Measurements from ENCODE around the gene C1orf56.

C1orf56 gene, protein sequence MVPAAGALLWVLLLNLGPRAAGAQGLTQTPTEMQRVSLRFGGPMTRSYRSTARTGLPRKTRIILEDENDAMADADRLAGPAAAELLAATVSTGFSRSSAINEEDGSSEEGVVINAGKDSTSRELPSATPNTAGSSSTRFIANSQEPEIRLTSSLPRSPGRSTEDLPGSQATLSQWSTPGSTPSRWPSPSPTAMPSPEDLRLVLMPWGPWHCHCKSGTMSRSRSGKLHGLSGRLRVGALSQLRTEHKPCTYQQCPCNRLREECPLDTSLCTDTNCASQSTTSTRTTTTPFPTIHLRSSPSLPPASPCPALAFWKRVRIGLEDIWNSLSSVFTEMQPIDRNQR

DNA sequence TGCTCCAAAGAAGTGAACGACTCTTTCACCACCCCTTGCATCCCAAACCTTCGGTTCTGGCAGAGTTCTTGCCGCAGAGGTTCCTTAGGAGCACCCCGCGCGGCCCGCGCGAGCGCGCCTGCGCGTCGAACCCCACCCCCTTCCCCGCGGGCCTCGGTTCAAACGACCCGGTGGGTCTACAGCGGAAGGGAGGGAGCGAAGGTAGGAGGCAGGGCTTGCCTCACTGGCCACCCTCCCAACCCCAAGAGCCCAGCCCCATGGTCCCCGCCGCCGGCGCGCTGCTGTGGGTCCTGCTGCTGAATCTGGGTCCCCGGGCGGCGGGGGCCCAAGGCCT lies at the start of gene C1orf56:
Gene C1orf56 (plus strand): TSS at position 161 of the 334 bp plus-strand sequence. CDS start 97 bp downstream, at position 258.
- Mint-ChIP-seq H3K36me3 (ENCODE audit: low read depth) (peaks cover 26% of the 10 kb centered on the region), H3K27ac (peak within 1 kb of the TSS; percentile 56), H3K27me3 (ENCODE audit: low read depth) (no peaks in the 10 kb centered on the region), H3K4me1 (ENCODE audit: low read depth) (peaks cover 33% of the 10 kb centered on the region), H3K9me3 (no peaks in the 10 kb centered on the region), H3K4me3 (peak within 1 kb of the TSS; percentile 87)
- peak; percentile 50 for DNase-seq (ENCODE audit: low spot score)

- H3K4me3 Mint-ChIP-seq: no peak overlapping the region
- no peak overlapping the region for H3K27ac Mint-ChIP-seq
- peaks cover 25% of the 10 kb centered on the region for H3K36me3 Mint-ChIP-seq (ENCODE audit: low read depth)
- no peak for DNase-seq (ENCODE audit: low spot score)
- no peaks in the 10 kb centered on the region for H3K27me3 Mint-ChIP-seq (ENCODE audit: low read depth)
- peaks cover 25% of the 10 kb centered on the region for H3K4me1 Mint-ChIP-seq (ENCODE audit: low read depth)
- no peaks in the 10 kb centered on the region for H3K9me3 Mint-ChIP-seq
Measured at GRCh38 chr1:150997949-150998348, 49.6 kb upstream of the C1orf56 start.

GRCh38 chr1:150999051-150999674 lies 48.4 kb upstream of the C1orf56 start:
- DNase-seq (ENCODE audit: low spot score): no peak
- Mint-ChIP-seq H3K4me3 (no peak overlapping the region), H3K9me3 (no peaks in the 10 kb centered on the region), H3K27me3 (ENCODE audit: low read depth) (no peaks in the 10 kb centered on the region), H3K36me3 (ENCODE audit: low read depth) (peaks cover 26% of the 10 kb centered on the region), H3K4me1 (ENCODE audit: low read depth) (peaks cover 32% of the 10 kb centered on the region), H3K27ac (no peak overlapping the region)

DNA sequence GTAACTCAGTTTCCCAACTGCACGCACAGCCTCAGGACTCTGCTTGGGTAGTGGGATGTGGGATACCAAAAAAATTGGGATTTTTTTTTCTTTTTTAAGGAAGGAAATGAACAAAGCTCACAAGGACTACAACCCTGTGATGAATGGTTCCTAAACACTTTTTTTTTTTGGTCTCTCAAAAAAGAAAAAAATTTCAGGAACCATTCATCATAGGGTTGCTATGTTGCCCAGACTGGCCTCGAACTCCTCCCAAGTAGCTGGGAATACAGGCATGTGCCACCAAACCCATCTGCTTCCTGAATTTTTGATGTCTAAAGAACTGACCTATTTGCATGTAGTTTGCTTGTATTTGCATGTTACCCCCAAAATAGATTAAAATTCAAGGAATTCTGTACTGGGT lies 47.6 kb upstream of the C1orf56 start:
- H3K9me3 Mint-ChIP-seq: no peaks in the 10 kb centered on the region
- H3K4me3 Mint-ChIP-seq: no peak overlapping the region
- H3K27me3 Mint-ChIP-seq (ENCODE audit: low read depth): no peaks in the 10 kb centered on the region
- H3K36me3 Mint-ChIP-seq (ENCODE audit: low read depth): peaks cover 26% of the 10 kb centered on the region
- peaks cover 38% of the 10 kb centered on the region for H3K4me1 Mint-ChIP-seq (ENCODE audit: low read depth)
- DNase-seq (ENCODE audit: low spot score): no peak
- H3K27ac Mint-ChIP-seq: no peak overlapping the region

DNA sequence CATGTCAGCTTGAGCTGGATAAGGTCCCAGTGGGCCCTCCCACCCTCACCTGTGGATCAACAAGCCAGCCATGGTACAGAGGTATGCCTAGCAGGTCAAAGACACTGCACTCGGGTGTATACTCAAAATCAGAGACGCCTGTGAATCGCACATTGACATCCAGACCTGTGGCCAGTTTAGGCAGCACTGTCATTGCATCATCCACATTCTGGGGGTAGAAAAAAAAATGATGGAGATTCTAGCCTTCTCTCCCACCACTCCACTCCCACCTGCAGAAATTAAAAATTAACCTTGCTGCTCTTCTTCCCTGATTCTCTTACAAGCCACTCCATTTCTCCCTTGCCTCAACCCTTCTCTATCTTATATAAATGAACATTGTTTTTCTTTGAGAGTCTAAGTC lies 47.1 kb upstream of the C1orf56 start:
- Mint-ChIP-seq H3K27me3 (ENCODE audit: low read depth) (no peaks in the 10 kb centered on the region), H3K36me3 (ENCODE audit: low read depth) (peaks cover 26% of the 10 kb centered on the region), H3K27ac (no peak overlapping the region), H3K9me3 (no peaks in the 10 kb centered on the region), H3K4me3 (no peak overlapping the region), H3K4me1 (ENCODE audit: low read depth) (peaks cover 40% of the 10 kb centered on the region)
- DNase-seq (ENCODE audit: low spot score): no peak

DNA sequence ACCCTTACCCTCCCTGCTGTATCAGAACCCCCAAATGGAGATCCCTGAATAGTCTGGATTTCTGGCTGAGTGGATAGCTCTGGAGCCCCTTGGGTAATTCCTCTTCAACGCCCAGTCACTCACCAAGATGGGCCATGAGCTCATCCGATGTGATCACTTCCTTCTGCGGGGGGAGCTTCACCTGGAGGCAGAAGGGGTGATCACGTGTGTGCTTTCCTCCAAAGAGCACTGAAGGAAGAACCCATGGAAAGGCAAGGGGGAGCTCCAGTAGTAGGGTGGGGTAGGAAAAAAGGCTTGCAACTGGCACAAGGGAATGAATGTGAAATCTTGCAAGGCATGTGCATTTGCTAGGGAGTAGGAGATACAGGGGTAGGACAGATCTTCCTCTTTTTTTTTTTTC lies 45.9 kb upstream of the C1orf56 start:
- peaks cover 47% of the 10 kb centered on the region for H3K4me1 Mint-ChIP-seq (ENCODE audit: low read depth)
- no peak overlapping the region for H3K27ac Mint-ChIP-seq
- peaks cover 22% of the 10 kb centered on the region for H3K36me3 Mint-ChIP-seq (ENCODE audit: low read depth)
- DNase-seq (ENCODE audit: low spot score): no peak
- H3K27me3 Mint-ChIP-seq (ENCODE audit: low read depth): no peaks in the 10 kb centered on the region
- no peaks in the 10 kb centered on the region for H3K9me3 Mint-ChIP-seq
- H3K4me3 Mint-ChIP-seq: peak overlapping the region; percentile 34

GRCh38 chr1:151002051-151002450 lies 45.5 kb upstream of the C1orf56 start:
- peaks cover 22% of the 10 kb centered on the region for H3K36me3 Mint-ChIP-seq (ENCODE audit: low read depth)
- DNase-seq (ENCODE audit: low spot score): no peak
- H3K27ac Mint-ChIP-seq: no peak overlapping the region
- no peaks in the 10 kb centered on the region for H3K27me3 Mint-ChIP-seq (ENCODE audit: low read depth)
- peaks cover 52% of the 10 kb centered on the region for H3K4me1 Mint-ChIP-seq (ENCODE audit: low read depth)
- no peaks in the 10 kb centered on the region for H3K9me3 Mint-ChIP-seq
- H3K4me3 Mint-ChIP-seq: no peak overlapping the region

- peak overlapping the region; percentile 76 for H3K4me3 Mint-ChIP-seq
- H3K36me3 Mint-ChIP-seq (ENCODE audit: low read depth): peaks cover 19% of the 10 kb centered on the region
- no peaks in the 10 kb centered on the region for H3K9me3 Mint-ChIP-seq
- peak overlapping the region; percentile 80 for H3K27ac Mint-ChIP-seq
- no peaks in the 10 kb centered on the region for H3K27me3 Mint-ChIP-seq (ENCODE audit: low read depth)
- H3K4me1 Mint-ChIP-seq (ENCODE audit: low read depth): peaks cover 57% of the 10 kb centered on the region
- DNase-seq (ENCODE audit: low spot score): no peak
Measured at GRCh38 chr1:151002611-151003010, 44.9 kb upstream of the C1orf56 start.

GRCh38 chr1:151003180-151003579 lies 44.4 kb upstream of the C1orf56 start:
- Mint-ChIP-seq H3K4me3 (peak overlapping the region; percentile 76), H3K4me1 (ENCODE audit: low read depth) (peaks cover 62% of the 10 kb centered on the region), H3K27ac (peak overlapping the region; percentile 80)

GRCh38 chr1:151005729-151006319 lies 41.7 kb upstream of the C1orf56 start:
- H3K27me3 Mint-ChIP-seq (ENCODE audit: low read depth): no peaks in the 10 kb centered on the region
- DNase-seq (ENCODE audit: low spot score): no peak
- H3K27ac Mint-ChIP-seq: peak overlapping the region; percentile 92
- peaks cover 69% of the 10 kb centered on the region for H3K4me1 Mint-ChIP-seq (ENCODE audit: low read depth)
- peaks cover 17% of the 10 kb centered on the region for H3K36me3 Mint-ChIP-seq (ENCODE audit: low read depth)
- H3K4me3 Mint-ChIP-seq: peak overlapping the region; percentile 98
- H3K9me3 Mint-ChIP-seq: no peaks in the 10 kb centered on the region

More at GRCh38 chr1:151003180-151003579, 44.4 kb upstream of the C1orf56 start:
- H3K9me3 Mint-ChIP-seq: no peaks in the 10 kb centered on the region
- no peaks in the 10 kb centered on the region for H3K27me3 Mint-ChIP-seq (ENCODE audit: low read depth)
- H3K36me3 Mint-ChIP-seq (ENCODE audit: low read depth): peaks cover 19% of the 10 kb centered on the region
- DNase-seq (ENCODE audit: low spot score): no peak

DNA sequence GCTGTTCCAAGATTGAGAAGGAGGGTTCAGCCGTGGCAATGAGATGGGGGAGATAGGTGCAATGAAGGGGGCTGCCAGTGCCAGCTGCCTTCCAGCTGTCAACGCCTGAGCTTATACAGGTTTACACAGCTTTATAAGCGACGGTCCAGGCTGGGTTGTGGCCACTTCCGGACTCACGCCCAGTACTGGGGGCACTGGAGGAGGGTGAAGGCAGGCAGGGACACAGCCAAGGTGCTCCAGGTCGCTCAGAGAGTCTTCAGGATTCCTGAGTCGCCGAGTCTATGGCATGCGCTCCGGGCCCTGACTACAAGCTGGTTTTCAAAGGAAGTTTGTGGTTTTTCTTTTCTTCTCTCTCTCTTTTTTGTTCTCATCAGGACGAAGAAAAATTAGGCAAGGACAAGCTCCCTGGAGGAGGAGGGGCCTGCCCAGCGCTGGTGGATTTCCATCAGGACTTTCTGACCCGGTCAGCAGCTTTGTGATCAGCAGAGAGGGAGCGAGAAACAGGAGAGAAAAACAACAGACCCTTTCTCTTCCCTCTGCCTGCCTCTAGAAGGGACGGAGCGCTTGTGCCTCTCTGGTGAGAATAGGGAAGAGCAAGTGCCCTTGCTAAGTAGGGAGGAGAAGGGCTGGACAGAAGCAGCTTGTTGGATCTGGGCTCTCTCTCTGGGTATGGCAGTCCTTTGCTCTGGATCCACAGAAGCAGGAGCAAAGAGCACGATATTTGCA lies 41.1 kb upstream of the C1orf56 start, which contains the start of gene MINDY1:
Gene MINDY1 (minus strand): TSS at position 576 of the 726 bp plus-strand sequence. CDS start 4,285 bp downstream, outside the sequence.
- Mint-ChIP-seq H3K9me3 (no peaks in the 10 kb centered on the region), H3K4me1 (ENCODE audit: low read depth) (peaks cover 71% of the 10 kb centered on the region), H3K36me3 (ENCODE audit: low read depth) (peaks cover 13% of the 10 kb centered on the region), H3K27ac (peak within 1 kb of the TSS; percentile 92), H3K4me3 (peak within 1 kb of the TSS; percentile 98), H3K27me3 (ENCODE audit: low read depth) (no peaks in the 10 kb centered on the region)
- peak; percentile 36 for DNase-seq (ENCODE audit: low spot score)

DNA sequence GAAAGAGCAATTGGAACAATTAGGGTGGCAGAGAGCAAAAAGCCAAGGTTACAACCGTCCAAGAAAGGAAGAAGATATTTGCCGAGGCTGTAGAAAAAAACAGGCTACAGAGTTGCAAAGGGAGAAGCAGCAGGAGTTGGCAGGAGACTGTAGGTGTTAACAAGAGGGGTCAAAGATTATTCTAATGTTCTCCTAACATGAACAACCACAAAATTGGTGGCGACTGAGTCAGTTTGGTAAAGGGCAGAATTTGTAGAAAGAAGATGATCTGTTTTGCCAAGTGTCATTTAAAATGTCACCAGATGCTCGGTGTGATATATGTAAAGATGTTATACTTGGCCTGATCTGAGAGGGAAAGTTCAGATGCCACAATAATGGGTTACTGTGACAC lies 39.7 kb upstream of the C1orf56 start:
- Mint-ChIP-seq H3K4me1 (ENCODE audit: low read depth) (peaks cover 64% of the 10 kb centered on the region), H3K27me3 (ENCODE audit: low read depth) (no peaks in the 10 kb centered on the region), H3K4me3 (peak overlapping the region; percentile 98), H3K9me3 (no peaks in the 10 kb centered on the region), H3K27ac (peak overlapping the region; percentile 92), H3K36me3 (ENCODE audit: low read depth) (peaks cover 4% of the 10 kb centered on the region)
- no peak for DNase-seq (ENCODE audit: low spot score)

GRCh38 chr1:151008244-151009205 lies 39.0 kb upstream of the C1orf56 start, which contains the start of gene PRUNE1:
Gene PRUNE1 (plus strand): TSS chr1:151008449. CDS start chr1:151008633, 184 bp downstream.
- Mint-ChIP-seq H3K36me3 (ENCODE audit: low read depth) (peaks cover 3% of the 10 kb centered on the region), H3K27me3 (ENCODE audit: low read depth) (no peaks in the 10 kb centered on the region), H3K27ac (peak within 1 kb of the TSS; percentile 92), H3K4me1 (ENCODE audit: low read depth) (peaks cover 60% of the 10 kb centered on the region), H3K9me3 (no peaks in the 10 kb centered on the region), H3K4me3 (peak within 1 kb of the TSS; percentile 98)
- peak; percentile 96 for DNase-seq (ENCODE audit: low spot score)
